ENCODE results near the gene ADISSP. TPM values are rescaled to one million over a fixed set of nuclear protein-coding genes. Genes with fewer than 3 reads are reported as not detected.
A peak's percentile ranks its signal among the peaks of the same experiment; 100 is the strongest.

The ADISSP gene
- total RNA-seq, 4 donors from 2014 or later = 14.4 to 32.4 (median 22.2) TPM

- Histone ChIP-seq H3K27me3 (no peaks in the 10 kb centered on the region), H3K9me3 (no peaks in the 10 kb centered on the region), H3K36me3 (no peaks in the 10 kb centered on the region), H3K27ac (peak overlapping the region; percentile 73 to 91 (median 84)), H3K4me3 (peak overlapping the region; percentile 67 to 83 (median 70)), H3K4me1 (peaks cover 0 to 51% (median 23%) of the 10 kb centered on the region in 4 donors)
- TF ChIP-seq, protein P1, sequence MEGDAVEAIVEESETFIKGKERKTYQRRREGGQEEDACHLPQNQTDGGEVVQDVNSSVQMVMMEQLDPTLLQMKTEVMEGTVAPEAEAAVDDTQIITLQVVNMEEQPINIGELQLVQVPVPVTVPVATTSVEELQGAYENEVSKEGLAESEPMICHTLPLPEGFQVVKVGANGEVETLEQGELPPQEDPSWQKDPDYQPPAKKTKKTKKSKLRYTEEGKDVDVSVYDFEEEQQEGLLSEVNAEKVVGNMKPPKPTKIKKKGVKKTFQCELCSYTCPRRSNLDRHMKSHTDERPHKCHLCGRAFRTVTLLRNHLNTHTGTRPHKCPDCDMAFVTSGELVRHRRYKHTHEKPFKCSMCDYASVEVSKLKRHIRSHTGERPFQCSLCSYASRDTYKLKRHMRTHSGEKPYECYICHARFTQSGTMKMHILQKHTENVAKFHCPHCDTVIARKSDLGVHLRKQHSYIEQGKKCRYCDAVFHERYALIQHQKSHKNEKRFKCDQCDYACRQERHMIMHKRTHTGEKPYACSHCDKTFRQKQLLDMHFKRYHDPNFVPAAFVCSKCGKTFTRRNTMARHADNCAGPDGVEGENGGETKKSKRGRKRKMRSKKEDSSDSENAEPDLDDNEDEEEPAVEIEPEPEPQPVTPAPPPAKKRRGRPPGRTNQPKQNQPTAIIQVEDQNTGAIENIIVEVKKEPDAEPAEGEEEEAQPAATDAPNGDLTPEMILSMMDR (IDR thresholded peaks at IDR 0.05) = no peak
- TF ChIP-seq POLR2A (IDR thresholded peaks at IDR 0.05) (no peak), EP300 (IDR thresholded peaks at IDR 0.05) (no peak)
- 17 to 21% methylated on average over 9 of the region's 9 CpGs for WGBS, 2 donors
- DNase-seq (ENCODE audit: low spot score in 2 of 2) = no peak
Observed at GRCh38 chr20:3766422-3767109, 987 bp downstream of the ADISSP start.

GRCh38 chr20:3765171-3765882, 2.2 kb downstream of the ADISSP start:
- DNase-seq (ENCODE audit: low spot score in 2 of 2) = no peak
- Histone ChIP-seq H3K4me1 (peaks cover 0 to 53% (median 23%) of the 10 kb centered on the region in 4 donors), H3K27ac (peak overlapping the region in 2 of 4 donors; percentile 14 to 91), H3K27me3 (no peaks in the 10 kb centered on the region), H3K36me3 (no peaks in the 10 kb centered on the region), H3K4me3 (no peak overlapping the region), H3K9me3 (no peaks in the 10 kb centered on the region)
- WGBS, 2 donors = 53 to 54% methylated on average over 2 to 3 of the region's 3 CpGs
- TF ChIP-seq POLR2A (IDR thresholded peaks at IDR 0.05) (no peak), EP300 (IDR thresholded peaks at IDR 0.05) (no peak)

DNA sequence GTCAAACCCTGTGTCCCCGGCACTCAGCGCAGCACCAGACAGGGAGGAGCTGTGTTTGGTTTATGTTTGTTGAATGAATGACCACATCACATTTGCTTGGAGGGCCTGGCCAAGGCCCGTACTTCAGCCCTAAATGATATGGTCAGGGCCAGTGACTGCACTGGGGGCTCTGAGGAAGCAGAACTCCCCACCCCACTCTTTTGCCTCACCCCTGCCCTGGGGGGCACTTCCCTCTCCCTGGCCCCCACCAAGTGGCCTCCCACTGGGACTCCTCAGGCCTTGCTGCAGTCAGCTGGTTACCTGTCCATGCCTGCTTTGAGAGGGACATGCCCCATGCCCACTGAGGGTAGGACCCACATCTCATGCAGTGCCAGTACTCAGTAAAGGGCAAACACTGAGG, 2.9 kb downstream of the ADISSP start:
- Histone ChIP-seq H3K9me3 (no peaks in the 10 kb centered on the region), H3K27me3 (no peaks in the 10 kb centered on the region), H3K36me3 (no peaks in the 10 kb centered on the region), H3K4me3 (no peak overlapping the region), H3K4me1 (peaks cover 0 to 58% (median 24%) of the 10 kb centered on the region in 4 donors), H3K27ac (peak overlapping the region in 2 of 4 donors; percentile 14 to 91)
- WGBS, 2 donors = 81 to 86% methylated on average over 3 of the region's 3 CpGs
- no peak for DNase-seq (ENCODE audit: low spot score in 2 of 2)
- TF ChIP-seq POLR2A (IDR thresholded peaks at IDR 0.05) (no peak), EP300 (IDR thresholded peaks at IDR 0.05) (no peak)
- TF ChIP-seq, protein P1 (IDR thresholded peaks at IDR 0.05) = no peak

GRCh38 chr20:3763671-3764601, 3.6 kb downstream of the ADISSP start:
- TF ChIP-seq POLR2A (IDR thresholded peaks at IDR 0.05) = no peak
- TF ChIP-seq, protein P1 (IDR thresholded peaks at IDR 0.05) = no peak
- no peak for TF ChIP-seq EP300 (IDR thresholded peaks at IDR 0.05)
- Histone ChIP-seq H3K27me3 (no peaks in the 10 kb centered on the region), H3K4me1 (peaks cover 0 to 59% (median 26%) of the 10 kb centered on the region in 4 donors), H3K27ac (no peak overlapping the region), H3K9me3 (no peaks in the 10 kb centered on the region), H3K36me3 (no peaks in the 10 kb centered on the region), H3K4me3 (no peak overlapping the region)
- WGBS, 2 donors = 87 to 91% methylated on average over 8 of the region's 8 CpGs
- no peak for DNase-seq (ENCODE audit: low spot score in 2 of 2)

DNA sequence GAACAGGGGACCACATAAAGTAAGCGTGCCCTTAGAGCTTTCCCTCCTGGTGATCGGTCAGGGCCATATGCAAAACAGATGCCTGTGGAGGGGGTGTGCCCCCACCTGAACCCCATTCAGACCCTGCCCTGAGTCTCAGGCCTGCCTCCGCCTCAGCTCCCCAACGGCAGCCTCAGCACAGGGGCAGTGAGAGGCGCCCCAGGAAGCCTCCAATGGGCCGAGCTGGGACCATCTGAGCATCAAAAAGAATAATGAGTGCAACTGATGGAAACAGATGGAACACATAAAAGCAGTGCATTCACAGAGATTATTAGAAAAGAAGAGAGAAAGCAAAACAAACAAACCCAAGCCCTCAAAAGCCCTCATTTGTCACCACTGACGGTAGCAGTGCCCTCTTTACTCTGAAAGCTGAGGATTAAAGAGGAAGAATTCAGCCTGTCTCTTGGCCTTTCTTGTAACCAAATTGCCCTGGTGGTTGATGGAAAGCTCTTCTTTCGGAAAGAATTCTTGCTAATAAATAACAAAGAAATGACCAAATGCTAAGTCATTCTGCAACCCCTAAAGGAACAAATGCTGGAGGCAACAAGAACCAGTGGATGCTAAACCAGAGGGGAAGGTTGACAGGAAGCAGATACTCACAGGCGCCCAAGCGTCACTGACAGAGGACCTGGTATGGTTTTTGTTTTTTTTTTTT, 6.8 kb downstream of the ADISSP start:
- H3K27ac ChIP-seq = peak overlapping the region in 1 of 4 donors; percentile 84

More for the DNA sequence above, 6.8 kb downstream of the ADISSP start:
- Histone ChIP-seq H3K4me1 (peaks cover 0 to 63% (median 23%) of the 10 kb centered on the region in 4 donors), H3K9me3 (no peaks in the 10 kb centered on the region), H3K27me3 (no peaks in the 10 kb centered on the region), H3K4me3 (no peak overlapping the region), H3K36me3 (peaks cover 0 to 15% (median 0%) of the 10 kb centered on the region in 3 donors)
- 62 to 64% methylated on average over 10 of the region's 10 CpGs for WGBS, 2 donors
- DNase-seq (ENCODE audit: low spot score in 2 of 2) = no peak
- no peak for TF ChIP-seq EP300 (IDR thresholded peaks at IDR 0.05)
- no peak for TF ChIP-seq POLR2A (IDR thresholded peaks at IDR 0.05)
- TF ChIP-seq, protein P1 (IDR thresholded peaks at IDR 0.05) = no peak

All from tibial nerve (tissue), 4 donors.